Measurements from ENCODE around the gene KMT2C.
"Not testable (repeated sequence)": the region's sequence is repeated elsewhere in the genome, so short reads cannot be mapped to it uniquely, and the experiment has no call there.

Gene KMT2C

GRCh38 chr7:152383341-152384234 is 52.2 kb downstream of the KMT2C start:
- TF ChIP-seq CTCF (IDR thresholded peaks at IDR 0.05; ENCODE audit: extremely low read depth, insufficient read depth, missing control alignments): no peak
- no peak for DNase-seq (ENCODE audit: low spot score)
- in situ Hi-C loops (cut with MboI; ENCODE audit: low pct_unique_long_range_greater_than_20kb, low sequenced_read_pairs, unreplicated experiment): no loop called here

GRCh38 chr7:152382244-152382643 is 53.6 kb downstream of the KMT2C start:
- DNase-seq (ENCODE audit: low spot score): no peak
- in situ Hi-C loops (cut with MboI; ENCODE audit: low pct_unique_long_range_greater_than_20kb, low sequenced_read_pairs, unreplicated experiment): no loop called here
- TF ChIP-seq CTCF (IDR thresholded peaks at IDR 0.05; ENCODE audit: extremely low read depth, insufficient read depth, missing control alignments): no peak

- DNase-seq (ENCODE audit: low spot score); in situ Hi-C loops (cut with MboI; ENCODE audit: low pct_unique_long_range_greater_than_20kb, low sequenced_read_pairs, unreplicated experiment): not testable (repeated sequence)
These were observed 54.7 kb downstream of the KMT2C start for GRCh38 chr7:152380931-152381578.

GRCh38 chr7:152378497-152378896 is 57.3 kb downstream of the KMT2C start:
- DNase-seq (ENCODE audit: low spot score); in situ Hi-C loops (cut with MboI; ENCODE audit: low pct_unique_long_range_greater_than_20kb, low sequenced_read_pairs, unreplicated experiment): not testable (repeated sequence)

- DNase-seq (ENCODE audit: low spot score); in situ Hi-C loops (cut with MboI; ENCODE audit: low pct_unique_long_range_greater_than_20kb, low sequenced_read_pairs, unreplicated experiment): not testable (repeated sequence)
These were observed 58.9 kb downstream of the KMT2C start for GRCh38 chr7:152376716-152377484.

- in situ Hi-C loops (cut with MboI; ENCODE audit: low pct_unique_long_range_greater_than_20kb, low sequenced_read_pairs, unreplicated experiment): no loop called here
- DNase-seq (ENCODE audit: low spot score): no peak
- no peak for TF ChIP-seq CTCF (IDR thresholded peaks at IDR 0.05; ENCODE audit: extremely low read depth, insufficient read depth, missing control alignments)
These were observed 65.5 kb downstream of the KMT2C start for GRCh38 chr7:152370297-152370696.

GRCh38 chr7:152369518-152369917 is 66.3 kb downstream of the KMT2C start:
- TF ChIP-seq CTCF (IDR thresholded peaks at IDR 0.05; ENCODE audit: extremely low read depth, insufficient read depth, missing control alignments): no peak
- DNase-seq (ENCODE audit: low spot score): no peak
- in situ Hi-C loops (cut with MboI; ENCODE audit: low pct_unique_long_range_greater_than_20kb, low sequenced_read_pairs, unreplicated experiment): no loop called here

GRCh38 chr7:152367170-152367569 is 68.6 kb downstream of the KMT2C start:
- in situ Hi-C loops (cut with MboI; ENCODE audit: low pct_unique_long_range_greater_than_20kb, low sequenced_read_pairs, unreplicated experiment): no loop called here
- DNase-seq (ENCODE audit: low spot score): no peak
- no peak for TF ChIP-seq CTCF (IDR thresholded peaks at IDR 0.05; ENCODE audit: extremely low read depth, insufficient read depth, missing control alignments)

Measured in GM13977 (cell line).